GM18511 (cell line): ENCODE measurements around the gene SLC31A1.

Source experiments
- ATAC-seq: cut with Tn5 transposase; IDR thresholded peaks from one replicate; pipeline ENCODE4 v1.9.1; 2021; ENCODE audit warnings: mild to moderate bottlenecking, moderate library complexity; ENCODE audit not compliant: unreplicated experiment

The SLC31A1 gene

DNA sequence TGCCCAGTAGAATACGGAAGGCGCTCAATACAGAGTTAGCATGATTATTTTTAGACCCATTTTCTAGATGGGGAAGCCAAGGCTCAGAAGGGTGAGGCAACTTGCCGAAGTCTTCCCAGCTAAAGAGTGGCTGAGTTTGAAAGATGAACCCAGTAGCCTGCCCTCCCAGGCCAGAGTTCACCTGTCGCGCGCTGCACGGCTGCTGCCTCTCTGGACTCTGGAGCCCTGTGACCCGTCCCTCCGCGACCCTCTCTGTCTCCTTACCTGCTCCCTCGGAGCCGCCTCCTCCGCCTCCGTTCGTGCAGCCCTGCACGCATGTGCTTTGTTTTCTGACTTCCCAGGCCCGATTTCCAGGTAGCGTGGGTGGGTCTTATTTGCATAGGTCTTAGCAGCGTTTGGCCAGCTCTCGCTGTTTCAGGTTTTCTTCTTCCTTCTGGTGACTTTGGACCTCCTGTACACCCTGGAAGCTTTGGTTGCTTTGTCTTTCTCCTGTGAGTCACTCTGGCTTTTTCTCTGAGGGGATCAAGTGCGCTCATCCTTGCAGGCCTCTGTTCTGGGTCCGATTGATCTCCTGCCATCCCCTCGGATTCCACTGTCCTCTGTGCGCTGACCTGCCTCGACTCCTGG is 81.6 kb downstream of the SLC31A1 start, which contains the start of gene RNF183:
TSS of gene RNF183 (minus strand) at position 585 of the 627 bp plus-strand sequence. CDS start 5,192 bp downstream, outside the sequence.
- no peak for ATAC-seq

DNA sequence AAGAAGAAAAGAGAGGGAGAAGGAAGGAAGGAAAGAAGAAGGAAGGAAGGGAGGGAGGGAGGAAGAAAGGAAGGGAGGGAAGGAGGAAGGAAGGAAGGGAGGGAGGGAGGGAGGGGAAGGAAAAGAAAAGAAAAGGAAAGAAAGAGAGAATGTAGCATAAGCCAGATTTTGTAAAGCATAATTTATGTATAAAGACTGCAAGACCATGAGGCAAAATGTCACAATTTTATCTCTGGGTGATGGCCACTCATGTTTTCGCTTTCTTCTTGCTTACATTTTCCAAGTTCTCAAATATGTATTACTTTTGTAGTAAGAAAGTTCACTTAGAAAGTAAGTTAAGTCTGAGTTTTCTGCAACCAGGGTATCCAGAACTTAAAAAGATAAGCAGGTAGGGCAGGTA is 85.2 kb downstream of the SLC31A1 start:
- no peak for ATAC-seq

DNA sequence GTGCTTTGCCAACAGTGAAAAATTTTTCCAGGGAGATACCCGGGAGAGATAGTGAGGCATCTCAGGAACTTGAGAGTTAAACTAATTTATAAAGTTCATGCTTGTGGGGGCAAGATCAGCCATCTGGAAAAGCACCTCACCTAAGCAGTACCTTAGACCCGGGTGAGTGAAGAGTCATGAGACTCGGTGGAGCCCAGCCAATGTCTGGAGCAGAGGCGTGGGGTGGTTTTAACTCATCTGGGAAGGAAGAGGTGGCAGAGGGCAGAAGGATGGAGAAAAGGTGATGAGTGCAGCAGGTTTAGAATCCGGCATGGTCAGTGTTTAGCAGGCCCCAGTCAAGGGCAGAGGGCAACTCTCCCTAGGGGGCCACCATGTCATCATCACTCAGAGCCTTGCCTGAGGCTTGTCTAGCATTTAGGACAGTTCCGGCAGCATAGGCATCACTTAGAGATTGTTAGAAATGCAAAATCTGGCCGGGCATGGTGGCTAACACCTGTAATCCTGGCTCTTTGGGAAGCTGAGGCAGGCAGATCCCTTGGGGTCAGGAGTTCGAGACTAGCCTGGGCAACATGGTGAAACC is 86.1 kb downstream of the SLC31A1 start:
- ATAC-seq: no peak

DNA sequence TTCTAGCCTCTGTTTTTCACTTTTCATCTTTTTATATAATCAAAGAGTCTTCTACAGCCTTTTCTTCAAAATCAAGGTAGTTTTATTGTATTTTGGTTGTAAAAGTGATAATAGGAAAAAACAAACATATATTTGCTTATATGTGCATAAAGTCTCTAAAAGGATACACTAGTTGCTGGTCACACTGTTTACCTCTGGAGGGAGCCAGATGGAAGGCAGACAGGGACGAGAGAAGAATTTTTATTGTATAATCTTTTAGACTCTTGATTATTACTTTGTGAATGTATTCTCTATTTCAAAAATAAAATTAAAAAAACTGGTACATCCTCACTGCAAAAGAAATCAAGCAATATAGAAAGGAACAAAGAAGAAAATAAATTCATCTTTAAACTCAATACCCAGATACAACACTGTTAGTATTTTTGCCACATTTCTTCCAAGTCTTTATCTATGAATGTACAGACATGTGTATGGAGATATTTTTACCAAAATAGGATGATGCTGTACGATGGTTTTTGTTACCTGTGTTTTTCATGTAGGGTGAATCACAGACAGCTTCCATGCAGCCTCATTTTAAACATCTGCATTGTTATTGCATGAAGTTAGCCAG is 88.0 kb downstream of the SLC31A1 start:
- ATAC-seq: no peak

DNA sequence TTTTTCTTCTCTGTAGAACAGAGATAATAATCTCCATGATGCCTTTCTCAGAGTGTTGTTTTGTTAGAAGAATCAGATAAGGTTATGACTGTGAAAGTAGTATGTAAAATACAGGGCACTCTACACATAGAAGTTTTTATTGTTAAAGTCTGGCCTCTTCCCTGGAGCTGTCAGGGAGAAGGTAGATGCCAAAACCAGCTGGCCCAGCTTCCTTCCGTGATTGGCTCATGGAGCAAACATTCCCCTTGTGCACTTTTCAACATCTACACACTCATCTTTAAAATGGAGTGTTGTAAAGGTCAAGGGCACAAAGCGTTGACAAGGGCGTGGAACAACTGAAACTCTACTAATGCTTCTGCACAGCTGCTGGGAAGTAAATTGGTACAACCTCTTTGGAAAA is 89.2 kb downstream of the SLC31A1 start:
- no peak for ATAC-seq

DNA sequence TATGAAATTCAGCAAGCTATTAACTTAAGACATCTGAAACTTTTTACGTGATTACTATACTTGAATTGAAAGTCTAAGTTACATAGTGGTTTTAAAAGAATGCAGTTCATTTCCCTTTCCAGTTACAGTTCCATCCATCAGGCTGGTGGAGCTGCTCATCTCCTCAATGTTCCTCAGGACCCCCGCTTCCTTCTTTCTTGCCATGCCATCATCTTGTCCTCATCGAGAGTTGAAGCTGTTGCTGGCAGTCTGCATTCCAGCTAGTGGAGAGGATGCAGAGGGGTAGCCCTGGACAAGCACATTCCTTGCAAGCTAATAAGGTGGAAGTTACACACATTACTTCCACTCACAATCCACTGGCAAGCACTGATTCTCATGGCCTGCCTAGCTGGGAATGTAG is 90.6 kb downstream of the SLC31A1 start:
- ATAC-seq: no peak

DNA sequence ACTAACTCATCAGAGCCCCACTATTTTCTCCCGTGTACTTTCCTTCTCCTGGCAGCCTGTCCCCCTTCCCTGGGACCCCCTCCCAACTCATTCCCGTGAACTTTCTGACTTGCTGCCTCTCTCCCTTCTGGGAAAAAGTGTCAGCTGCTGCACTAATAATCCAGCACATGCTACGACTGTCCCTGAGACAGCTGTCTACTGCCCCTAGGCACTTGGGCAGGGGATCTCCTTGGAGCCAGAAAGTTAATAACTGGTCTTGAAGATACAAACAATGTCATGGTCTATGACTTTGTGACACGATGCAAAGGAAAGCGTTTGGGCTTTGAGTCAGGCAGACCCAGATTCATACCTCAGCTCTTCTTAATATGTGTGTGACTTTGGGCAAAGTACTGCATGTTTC is 91.9 kb downstream of the SLC31A1 start:
- ATAC-seq: no peak
